ENCODE measurements around the gene SHROOM1.
"Not testable (repeated sequence)": the region's sequence is repeated elsewhere in the genome, so short reads cannot be mapped to it uniquely, and the experiment has no call there.

Gene SHROOM1

GRCh38 chr5:132866342-132867045 lies 36.0 kb upstream of the SHROOM1 start, which contains the start of the genes GDF9 and UQCRQ:
GDF9 (minus strand) TSS chr5:132866469; CDS start chr5:132864533, 1,936 bp downstream.
UQCRQ (plus strand) TSS chr5:132866642; CDS start chr5:132866882, 240 bp downstream.
- TF ChIP-seq CTCF (IDR thresholded peaks at IDR 0.05; ENCODE audit: low read length, missing control alignments), result peak; percentile 21

GRCh38 chr5:132865668-132866341 lies 35.4 kb upstream of the SHROOM1 start:
- H3K4me3 ChIP-seq (replicated peaks; ENCODE audit: low read depth, low read length), result peak overlapping the region; percentile 88
- TF ChIP-seq CTCF (IDR thresholded peaks at IDR 0.05; ENCODE audit: low read length, missing control alignments), result no peak
- DNase-seq (ENCODE audit: low read depth), result no peak

More at GRCh38 chr5:132866342-132867045, 36.0 kb upstream of the SHROOM1 start, which contains the start of the genes GDF9 and UQCRQ:
- peak within 1 kb of the TSS; percentile 88 for H3K4me3 ChIP-seq (replicated peaks; ENCODE audit: low read depth, low read length)
- DNase-seq (ENCODE audit: low read depth), result peak; percentile 100

GRCh38 chr5:132860742-132861141 lies 30.3 kb upstream of the SHROOM1 start:
- TF ChIP-seq CTCF (IDR thresholded peaks at IDR 0.05; ENCODE audit: low read length, missing control alignments), result no peak
- DNase-seq (ENCODE audit: low read depth), result no peak
- H3K4me3 ChIP-seq (replicated peaks; ENCODE audit: low read depth, low read length), result no peak overlapping the region

GRCh38 chr5:132859889-132860437 lies 29.5 kb upstream of the SHROOM1 start:
- DNase-seq (ENCODE audit: low read depth), result no peak
- no peak for TF ChIP-seq CTCF (IDR thresholded peaks at IDR 0.05; ENCODE audit: low read length, missing control alignments)
- H3K4me3 ChIP-seq (replicated peaks; ENCODE audit: low read depth, low read length), result no peak overlapping the region

GRCh38 chr5:132856011-132856410 lies 25.6 kb upstream of the SHROOM1 start:
- no peak for TF ChIP-seq CTCF (IDR thresholded peaks at IDR 0.05; ENCODE audit: low read length, missing control alignments)
- no peak overlapping the region for H3K4me3 ChIP-seq (replicated peaks; ENCODE audit: low read depth, low read length)
- DNase-seq (ENCODE audit: low read depth), result no peak

- not testable (repeated sequence) for DNase-seq (ENCODE audit: low read depth); H3K4me3 ChIP-seq (replicated peaks; ENCODE audit: low read depth, low read length)
Measured at GRCh38 chr5:132854992-132855391, 24.5 kb upstream of the SHROOM1 start.

GRCh38 chr5:132854301-132854700 lies 23.9 kb upstream of the SHROOM1 start:
- H3K4me3 ChIP-seq (replicated peaks; ENCODE audit: low read depth, low read length), result no peak overlapping the region
- TF ChIP-seq CTCF (IDR thresholded peaks at IDR 0.05; ENCODE audit: low read length, missing control alignments), result no peak
- DNase-seq (ENCODE audit: low read depth), result peak; percentile 49

Data from fibroblast of pulmonary artery (primary cell).